Measurements from ENCODE around the gene ITPRID1.

ITPRID1 gene

GRCh38 chr7:31642681-31643115, 128.8 kb downstream of the ITPRID1 start:
- no peak for TF ChIP-seq TAF1 (IDR thresholded peaks at IDR 0.05; ENCODE audit: low read depth)
- TF ChIP-seq RAD21 (IDR thresholded peaks at IDR 0.05; ENCODE audit: low read depth) = no peak
- TF ChIP-seq REST (IDR thresholded peaks at IDR 0.05; ENCODE audit: low read depth) = no peak
- TF ChIP-seq NFIC (IDR thresholded peaks at IDR 0.05) = no peak
- TF ChIP-seq FOXM1 (IDR thresholded peaks at IDR 0.05; ENCODE audit: borderline replicate concordance, low read depth) = no peak

GRCh38 chr7:31646942-31647341, 133.1 kb downstream of the ITPRID1 start:
- no peak for TF ChIP-seq CREB1 (IDR thresholded peaks at IDR 0.05; ENCODE audit: low read depth)
- TF ChIP-seq TAF1 (IDR thresholded peaks at IDR 0.05; ENCODE audit: low read depth) = no peak
- TF ChIP-seq USF1 (IDR thresholded peaks at IDR 0.05) = no peak
- no peak for TF ChIP-seq ZBTB7A (IDR thresholded peaks at IDR 0.05; ENCODE audit: low read depth)
- no peak for TF ChIP-seq TEAD4 (IDR thresholded peaks at IDR 0.05)
- TF ChIP-seq EGR1 (IDR thresholded peaks at IDR 0.05) = no peak
- no peak for TF ChIP-seq TCF12 (IDR thresholded peaks at IDR 0.05; ENCODE audit: low read depth)
- no peak for TF ChIP-seq EP300 (IDR thresholded peaks at IDR 0.05; ENCODE audit: borderline replicate concordance)
- no peak for TF ChIP-seq YY1 (IDR thresholded peaks at IDR 0.05; ENCODE audit: low read depth)

- TF ChIP-seq CREB1 (IDR thresholded peaks at IDR 0.05; ENCODE audit: low read depth) = no peak
- no peak for TF ChIP-seq EP300 (IDR thresholded peaks at IDR 0.05; ENCODE audit: borderline replicate concordance)
These were observed 133.6 kb downstream of the ITPRID1 start for GRCh38 chr7:31647511-31647910.

GRCh38 chr7:31648288-31648687, 134.4 kb downstream of the ITPRID1 start:
- TF ChIP-seq TCF12 (IDR thresholded peaks at IDR 0.05; ENCODE audit: low read depth) (no peak), YY1 (IDR thresholded peaks at IDR 0.05; ENCODE audit: low read depth) (no peak), ZBTB7A (IDR thresholded peaks at IDR 0.05; ENCODE audit: low read depth) (no peak), RAD21 (IDR thresholded peaks at IDR 0.05; ENCODE audit: low read depth) (no peak), USF1 (IDR thresholded peaks at IDR 0.05) (no peak), TEAD4 (IDR thresholded peaks at IDR 0.05) (no peak), REST (IDR thresholded peaks at IDR 0.05; ENCODE audit: low read depth) (no peak), TAF1 (IDR thresholded peaks at IDR 0.05; ENCODE audit: low read depth) (no peak), NFIC (IDR thresholded peaks at IDR 0.05) (no peak), CREB1 (IDR thresholded peaks at IDR 0.05; ENCODE audit: low read depth) (no peak), CEBPB (IDR thresholded peaks at IDR 0.05) (no peak), EGR1 (IDR thresholded peaks at IDR 0.05) (no peak), EP300 (IDR thresholded peaks at IDR 0.05; ENCODE audit: borderline replicate concordance) (no peak), FOXM1 (IDR thresholded peaks at IDR 0.05; ENCODE audit: borderline replicate concordance, low read depth) (no peak), MAX (IDR thresholded peaks at IDR 0.05) (no peak)

- TF ChIP-seq USF1 (IDR thresholded peaks at IDR 0.05) (no peak), CREB1 (IDR thresholded peaks at IDR 0.05; ENCODE audit: low read depth) (no peak), TAF1 (IDR thresholded peaks at IDR 0.05; ENCODE audit: low read depth) (no peak), TCF12 (IDR thresholded peaks at IDR 0.05; ENCODE audit: low read depth) (no peak), EP300 (IDR thresholded peaks at IDR 0.05; ENCODE audit: borderline replicate concordance) (no peak), NFIC (IDR thresholded peaks at IDR 0.05) (no peak), ZBTB7A (IDR thresholded peaks at IDR 0.05; ENCODE audit: low read depth) (no peak)
These were observed 135.0 kb downstream of the ITPRID1 start for GRCh38 chr7:31648880-31649279.

- TF ChIP-seq REST (IDR thresholded peaks at IDR 0.05; ENCODE audit: low read depth) (no peak), USF1 (IDR thresholded peaks at IDR 0.05) (no peak), TAF1 (IDR thresholded peaks at IDR 0.05; ENCODE audit: low read depth) (no peak), FOXM1 (IDR thresholded peaks at IDR 0.05; ENCODE audit: borderline replicate concordance, low read depth) (no peak), CREB1 (IDR thresholded peaks at IDR 0.05; ENCODE audit: low read depth) (no peak), TEAD4 (IDR thresholded peaks at IDR 0.05) (no peak), CEBPB (IDR thresholded peaks at IDR 0.05) (no peak), NFIC (IDR thresholded peaks at IDR 0.05) (no peak), RAD21 (IDR thresholded peaks at IDR 0.05; ENCODE audit: low read depth) (no peak), YY1 (IDR thresholded peaks at IDR 0.05; ENCODE audit: low read depth) (no peak), TCF12 (IDR thresholded peaks at IDR 0.05; ENCODE audit: low read depth) (no peak), ZBTB7A (IDR thresholded peaks at IDR 0.05; ENCODE audit: low read depth) (no peak), EP300 (IDR thresholded peaks at IDR 0.05; ENCODE audit: borderline replicate concordance) (no peak), MAX (IDR thresholded peaks at IDR 0.05) (no peak), EGR1 (IDR thresholded peaks at IDR 0.05) (no peak)
These were observed 137.6 kb downstream of the ITPRID1 start for GRCh38 chr7:31651234-31652062.
